KBM-7 (cell line): Measurements from ENCODE around the gene MFGE8.

Source experiments
- DNase-seq: peaks from one replicate; pipeline ENCODE4 v3.0.0-alpha.2; 2015
- in situ Hi-C: fragments of 300-500 bp; cut with MboI; formaldehyde crosslinking; loops from 2 replicates; pipeline ENCODE4 v1.14.3; 2020; ENCODE audit warnings: low sequenced_read_pairs, low pct_unique_long_range_greater_than_20kb, mixed read lengths

Gene MFGE8

GRCh38 chr15:88880944-88881740 is 32.0 kb downstream of the MFGE8 start:
- DNase-seq = no peak
- in situ Hi-C loops = no loop called here

GRCh38 chr15:88878720-88879184 is 34.4 kb downstream of the MFGE8 start:
- DNase-seq = peak; percentile 76
- in situ Hi-C loops = no loop called here

GRCh38 chr15:88877906-88878305 is 35.3 kb downstream of the MFGE8 start:
- in situ Hi-C loops = no loop called here
- DNase-seq = no peak

GRCh38 chr15:88877415-88877814 is 35.8 kb downstream of the MFGE8 start:
- no peak for DNase-seq
- in situ Hi-C loops = no loop called here

GRCh38 chr15:88876573-88876972 is 36.6 kb downstream of the MFGE8 start:
- in situ Hi-C loops = no loop called here

GRCh38 chr15:88874684-88875083 is 38.5 kb downstream of the MFGE8 start:
- in situ Hi-C loops = no loop called here
- DNase-seq = no peak

More at GRCh38 chr15:88876573-88876972, 36.6 kb downstream of the MFGE8 start:
- no peak for DNase-seq

GRCh38 chr15:88874275-88874674 is 38.9 kb downstream of the MFGE8 start:
- in situ Hi-C loops = no loop called here
- no peak for DNase-seq

GRCh38 chr15:88873786-88874185 is 39.4 kb downstream of the MFGE8 start:
- DNase-seq = no peak
- in situ Hi-C loops = no loop called here

- in situ Hi-C loops = no loop called here
Measured at GRCh38 chr15:88872706-88873105, 40.5 kb downstream of the MFGE8 start.

GRCh38 chr15:88872106-88872505 is 41.1 kb downstream of the MFGE8 start:
- in situ Hi-C loops = no loop called here
- DNase-seq = no peak

More at GRCh38 chr15:88872706-88873105, 40.5 kb downstream of the MFGE8 start:
- no peak for DNase-seq

- DNase-seq = no peak
- in situ Hi-C loops = no loop called here
Measured at GRCh38 chr15:88871313-88871712, 41.9 kb downstream of the MFGE8 start.

GRCh38 chr15:88866295-88866881 is 46.8 kb downstream of the MFGE8 start:
- in situ Hi-C loops = no loop called here
- DNase-seq = no peak

GRCh38 chr15:88865498-88866099 is 47.6 kb downstream of the MFGE8 start:
- in situ Hi-C loops = no loop called here
- DNase-seq = no peak

- in situ Hi-C loops = no loop called here
- DNase-seq = no peak
Measured at GRCh38 chr15:88864861-88865497, 48.2 kb downstream of the MFGE8 start.

GRCh38 chr15:88863412-88863811 is 49.8 kb downstream of the MFGE8 start:
- no peak for DNase-seq
- in situ Hi-C loops = no loop called here

- in situ Hi-C loops = no loop called here
- no peak for DNase-seq
Measured at GRCh38 chr15:88860212-88860611, 53.0 kb downstream of the MFGE8 start.

GRCh38 chr15:88859550-88859949 is 53.6 kb downstream of the MFGE8 start:
- in situ Hi-C loops = no loop called here
- DNase-seq = no peak

GRCh38 chr15:88858934-88859333 is 54.2 kb downstream of the MFGE8 start:
- no peak for DNase-seq
- in situ Hi-C loops = no loop called here

GRCh38 chr15:88852476-88852875 is 60.7 kb downstream of the MFGE8 start:
- in situ Hi-C loops = no loop called here
- DNase-seq = no peak
